ENCODE data around the gene ARHGEF3. TPM values are rescaled to one million over a fixed set of nuclear protein-coding genes. Genes with fewer than 3 reads are reported as not detected.

ARHGEF3 gene
- total RNA-seq, result 16.5 TPM
- long read RNA-seq, transcript ARHGEF3-201 (10 exons, 3,602 nt), result major isoform, 6 of 20 reads
- long read RNA-seq, partial matches to known transcripts, result 3 of 20 reads
- long read RNA-seq, other reads (novel, unspliced or antisense), result 4 of 20 reads

- Histone ChIP-seq H3K4me1 (peaks cover 55% of the 10 kb centered on the region), H3K27ac (replicated peaks) (peak within 1 kb of the TSS; percentile 84), H3K4me3 (peak within 1 kb of the TSS; percentile 88), H3K27me3 (ENCODE audit: low read depth) (no peaks in the 10 kb centered on the region), H3K36me3 (no peaks in the 10 kb centered on the region), H3K9me3 (replicated peaks) (no peaks in the 10 kb centered on the region)
- TF ChIP-seq, protein P1, sequence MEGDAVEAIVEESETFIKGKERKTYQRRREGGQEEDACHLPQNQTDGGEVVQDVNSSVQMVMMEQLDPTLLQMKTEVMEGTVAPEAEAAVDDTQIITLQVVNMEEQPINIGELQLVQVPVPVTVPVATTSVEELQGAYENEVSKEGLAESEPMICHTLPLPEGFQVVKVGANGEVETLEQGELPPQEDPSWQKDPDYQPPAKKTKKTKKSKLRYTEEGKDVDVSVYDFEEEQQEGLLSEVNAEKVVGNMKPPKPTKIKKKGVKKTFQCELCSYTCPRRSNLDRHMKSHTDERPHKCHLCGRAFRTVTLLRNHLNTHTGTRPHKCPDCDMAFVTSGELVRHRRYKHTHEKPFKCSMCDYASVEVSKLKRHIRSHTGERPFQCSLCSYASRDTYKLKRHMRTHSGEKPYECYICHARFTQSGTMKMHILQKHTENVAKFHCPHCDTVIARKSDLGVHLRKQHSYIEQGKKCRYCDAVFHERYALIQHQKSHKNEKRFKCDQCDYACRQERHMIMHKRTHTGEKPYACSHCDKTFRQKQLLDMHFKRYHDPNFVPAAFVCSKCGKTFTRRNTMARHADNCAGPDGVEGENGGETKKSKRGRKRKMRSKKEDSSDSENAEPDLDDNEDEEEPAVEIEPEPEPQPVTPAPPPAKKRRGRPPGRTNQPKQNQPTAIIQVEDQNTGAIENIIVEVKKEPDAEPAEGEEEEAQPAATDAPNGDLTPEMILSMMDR (IDR thresholded peaks at IDR 0.05; ENCODE audit: borderline replicate concordance), result peak; percentile 56
- intact Hi-C loops (cut with micrococcal nuclease), result loop anchor here (2.0 kb wide), 1 partner anchor 187 kb away; no protein-coding TSS in a partner anchor
- peak; percentile 88 for DNase-seq
Observed at GRCh38 chr3:56801662-56802377, at the start of gene ARHGEF3. Gene ARHGEF3 (minus strand): TSS chr3:56801949. CDS start chr3:56801798, 151 bp downstream.

- H3K4me3 ChIP-seq, result no peak overlapping the region
- no peak for DNase-seq
- no peaks in the 10 kb centered on the region for H3K27me3 ChIP-seq (ENCODE audit: low read depth)
- intact Hi-C loops (cut with micrococcal nuclease), result no loop called here
- TF ChIP-seq, protein P1 (IDR thresholded peaks at IDR 0.05; ENCODE audit: borderline replicate concordance), result no peak
- no peaks in the 10 kb centered on the region for H3K36me3 ChIP-seq
- peaks cover 8% of the 10 kb centered on the region for H3K9me3 ChIP-seq (replicated peaks)
- H3K4me1 ChIP-seq, result no peaks in the 10 kb centered on the region
- peak overlapping the region; percentile 24 for H3K27ac ChIP-seq (replicated peaks)
Observed at GRCh38 chr3:56849698-56850097, 47.9 kb upstream of the ARHGEF3 start.

DNA sequence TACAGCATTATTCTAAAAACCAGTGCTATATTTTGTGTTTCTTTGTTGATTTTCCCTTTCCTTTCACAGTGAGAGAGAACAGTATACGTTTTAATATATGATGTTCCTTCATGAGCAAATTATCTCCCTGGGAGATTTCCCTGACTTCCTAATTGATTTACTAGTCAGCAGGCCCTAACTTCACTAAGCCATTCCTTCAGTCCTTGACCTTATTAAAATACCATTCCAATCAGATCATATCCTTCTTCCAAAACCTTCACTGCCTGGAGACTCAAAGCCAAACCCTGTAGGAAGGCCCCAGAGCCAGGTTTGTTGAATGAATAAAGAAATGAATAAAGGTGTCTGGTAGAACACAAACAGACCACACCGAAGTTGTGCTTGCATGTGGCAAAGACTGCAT lies 43.8 kb upstream of the ARHGEF3 start:
- Histone ChIP-seq H3K9me3 (replicated peaks) (peaks cover 8% of the 10 kb centered on the region), H3K4me1 (no peaks in the 10 kb centered on the region), H3K27me3 (ENCODE audit: low read depth) (no peaks in the 10 kb centered on the region), H3K36me3 (no peaks in the 10 kb centered on the region), H3K27ac (replicated peaks) (no peak overlapping the region), H3K4me3 (no peak overlapping the region)
- intact Hi-C loops (cut with micrococcal nuclease), result no loop called here
- TF ChIP-seq, protein P1 (IDR thresholded peaks at IDR 0.05; ENCODE audit: borderline replicate concordance), result no peak
- no peak for DNase-seq

DNA sequence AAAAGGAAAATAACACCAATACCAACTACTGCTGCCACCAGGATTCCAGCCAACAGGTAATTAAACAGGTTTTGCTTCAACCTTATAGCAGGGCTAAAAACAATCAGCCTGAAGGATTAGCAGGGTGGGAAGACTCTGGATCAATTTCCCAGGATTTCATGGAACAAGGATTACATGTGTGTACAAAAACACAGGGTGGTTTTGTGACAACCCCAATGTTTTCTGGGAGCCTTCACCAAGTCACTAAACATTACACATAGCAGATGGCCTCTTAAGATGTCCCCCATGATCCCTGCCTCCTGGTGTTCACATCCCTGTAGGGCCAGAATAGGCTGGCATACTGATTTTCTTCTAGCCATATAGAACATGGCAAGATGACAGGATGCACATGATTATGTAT lies 42.8 kb upstream of the ARHGEF3 start:
- H3K27me3 ChIP-seq (ENCODE audit: low read depth), result no peaks in the 10 kb centered on the region
- DNase-seq, result no peak
- no peak overlapping the region for H3K27ac ChIP-seq (replicated peaks)
- H3K4me1 ChIP-seq, result peaks cover 5% of the 10 kb centered on the region
- H3K9me3 ChIP-seq (replicated peaks), result peaks cover 8% of the 10 kb centered on the region
- H3K4me3 ChIP-seq, result no peak overlapping the region
- no peaks in the 10 kb centered on the region for H3K36me3 ChIP-seq
- TF ChIP-seq, protein P1 (IDR thresholded peaks at IDR 0.05; ENCODE audit: borderline replicate concordance), result no peak
- intact Hi-C loops (cut with micrococcal nuclease), result no loop called here

- H3K9me3 ChIP-seq (replicated peaks), result peaks cover 3% of the 10 kb centered on the region
- intact Hi-C loops (cut with micrococcal nuclease), result no loop called here
- TF ChIP-seq, protein P1 (IDR thresholded peaks at IDR 0.05; ENCODE audit: borderline replicate concordance), result no peak
- H3K27me3 ChIP-seq (ENCODE audit: low read depth), result no peaks in the 10 kb centered on the region
- no peak overlapping the region for H3K27ac ChIP-seq (replicated peaks)
- peaks cover 6% of the 10 kb centered on the region for H3K4me1 ChIP-seq
- no peak overlapping the region for H3K4me3 ChIP-seq
- no peaks in the 10 kb centered on the region for H3K36me3 ChIP-seq
- no peak for DNase-seq
Observed at GRCh38 chr3:56839784-56840715, 38.3 kb upstream of the ARHGEF3 start.
